HFF-Myc (cell line): Measurements from ENCODE around the gene ZNF467.

ENCODE experiments used
- DNase-seq: peaks from one replicate; pipeline ENCODE4 v3.0.0-alpha.2; 2011; ENCODE audit warnings: low read depth; ENCODE audit errors: extremely low read depth
- H3K4me3 ChIP-seq: replicated peaks from 2 replicates; pipeline ENCODE4 v1.5.1; 2011; ENCODE audit warnings: low read depth, mild to moderate bottlenecking, control low read depth, low read length
- TF ChIP-seq, protein P1 (sequence below): IDR thresholded peaks from 2 replicates; pipeline ENCODE4 v1.5.1; 2012; ENCODE audit warnings: mild to moderate bottlenecking, low read depth, low read length, control low read depth; ENCODE audit errors: missing control alignments

ZNF467 gene

DNA sequence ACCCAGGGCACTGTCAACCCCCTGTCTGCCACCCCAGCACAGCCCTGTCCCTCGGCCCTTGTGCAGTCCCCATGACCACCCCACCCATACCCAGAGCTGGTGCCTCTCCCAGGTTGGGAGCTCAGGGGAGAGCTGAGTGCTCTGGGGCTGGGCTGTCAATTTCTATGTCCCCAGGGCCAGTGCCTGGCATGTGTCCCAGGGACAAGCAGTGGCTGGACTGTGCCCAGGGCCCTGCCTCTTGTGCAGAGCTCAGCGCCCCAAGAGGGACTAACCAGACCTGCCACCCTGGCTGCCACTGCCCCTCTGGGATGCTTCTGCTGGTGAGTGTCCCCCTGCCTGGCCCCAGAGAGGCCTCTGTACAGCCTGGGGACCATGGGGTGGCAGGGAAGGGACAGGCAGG is 35.8 kb upstream of the ZNF467 start:
- H3K4me3 ChIP-seq = no peak overlapping the region
- no peak for DNase-seq
- TF ChIP-seq, protein P1, sequence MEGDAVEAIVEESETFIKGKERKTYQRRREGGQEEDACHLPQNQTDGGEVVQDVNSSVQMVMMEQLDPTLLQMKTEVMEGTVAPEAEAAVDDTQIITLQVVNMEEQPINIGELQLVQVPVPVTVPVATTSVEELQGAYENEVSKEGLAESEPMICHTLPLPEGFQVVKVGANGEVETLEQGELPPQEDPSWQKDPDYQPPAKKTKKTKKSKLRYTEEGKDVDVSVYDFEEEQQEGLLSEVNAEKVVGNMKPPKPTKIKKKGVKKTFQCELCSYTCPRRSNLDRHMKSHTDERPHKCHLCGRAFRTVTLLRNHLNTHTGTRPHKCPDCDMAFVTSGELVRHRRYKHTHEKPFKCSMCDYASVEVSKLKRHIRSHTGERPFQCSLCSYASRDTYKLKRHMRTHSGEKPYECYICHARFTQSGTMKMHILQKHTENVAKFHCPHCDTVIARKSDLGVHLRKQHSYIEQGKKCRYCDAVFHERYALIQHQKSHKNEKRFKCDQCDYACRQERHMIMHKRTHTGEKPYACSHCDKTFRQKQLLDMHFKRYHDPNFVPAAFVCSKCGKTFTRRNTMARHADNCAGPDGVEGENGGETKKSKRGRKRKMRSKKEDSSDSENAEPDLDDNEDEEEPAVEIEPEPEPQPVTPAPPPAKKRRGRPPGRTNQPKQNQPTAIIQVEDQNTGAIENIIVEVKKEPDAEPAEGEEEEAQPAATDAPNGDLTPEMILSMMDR = no peak

DNA sequence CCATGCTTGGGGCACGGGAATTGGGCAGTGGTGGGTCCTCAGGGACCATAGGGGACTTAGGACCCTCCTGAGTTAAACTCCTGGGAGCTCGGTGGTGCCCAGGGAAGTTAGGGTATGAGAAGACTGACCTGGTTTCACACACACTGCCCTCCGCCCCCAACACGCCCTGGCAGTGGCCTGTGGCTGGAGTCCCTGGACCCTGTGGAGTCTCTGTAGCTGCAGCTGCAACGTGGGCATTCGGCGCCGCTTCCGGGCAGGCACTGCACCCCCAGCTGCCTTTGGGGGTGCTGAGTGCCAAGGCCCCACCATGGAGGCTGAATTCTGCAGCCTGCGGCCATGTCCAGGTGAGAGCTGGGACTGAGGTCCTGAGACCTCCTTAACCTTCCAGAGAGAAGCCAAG is 34.9 kb upstream of the ZNF467 start:
- no peak overlapping the region for H3K4me3 ChIP-seq
- TF ChIP-seq, protein P1 = no peak
- no peak for DNase-seq

DNA sequence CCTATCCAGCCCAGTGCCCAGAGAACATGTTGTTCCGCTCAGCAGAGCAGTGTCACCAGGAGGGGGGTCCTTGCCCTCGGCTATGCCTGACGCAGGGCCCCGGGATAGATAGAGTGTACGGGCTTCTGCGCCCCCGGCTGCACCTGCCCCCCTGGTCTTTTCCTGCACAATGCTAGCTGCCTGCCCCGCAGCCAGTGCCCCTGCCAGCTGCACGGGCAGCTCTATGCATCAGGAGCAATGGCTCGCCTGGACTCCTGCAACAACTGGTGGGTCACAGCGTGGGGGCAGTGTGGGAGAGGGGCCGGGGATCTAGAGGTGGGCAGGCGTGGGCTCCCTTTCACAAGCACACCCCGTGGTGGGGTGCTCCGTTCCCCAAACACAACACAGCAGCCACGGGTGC is 33.3 kb upstream of the ZNF467 start:
- no peak for DNase-seq
- TF ChIP-seq, protein P1 = no peak
- H3K4me3 ChIP-seq = no peak overlapping the region

DNA sequence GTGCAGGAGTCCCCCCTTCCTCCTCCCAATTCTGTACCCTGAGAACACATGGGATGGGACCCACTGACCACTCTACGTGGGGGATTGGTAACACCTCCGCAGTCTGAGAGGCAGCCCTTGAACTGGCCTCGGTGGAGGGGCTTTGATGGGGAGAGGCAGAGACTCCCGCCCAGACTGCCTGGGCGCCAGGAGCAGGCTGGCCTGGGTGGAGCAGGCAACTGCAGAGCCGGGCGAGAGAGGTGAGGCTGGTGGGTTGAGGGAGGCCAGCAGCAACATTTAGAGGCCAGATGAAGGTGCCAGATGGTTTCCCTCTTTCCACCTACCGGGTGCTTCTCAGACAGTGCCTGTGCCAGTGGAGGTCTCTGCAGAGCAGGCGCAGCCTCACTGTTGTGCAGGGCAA is 30.7 kb upstream of the ZNF467 start:
- TF ChIP-seq, protein P1 = no peak
- H3K4me3 ChIP-seq = no peak overlapping the region
- DNase-seq = no peak

DNA sequence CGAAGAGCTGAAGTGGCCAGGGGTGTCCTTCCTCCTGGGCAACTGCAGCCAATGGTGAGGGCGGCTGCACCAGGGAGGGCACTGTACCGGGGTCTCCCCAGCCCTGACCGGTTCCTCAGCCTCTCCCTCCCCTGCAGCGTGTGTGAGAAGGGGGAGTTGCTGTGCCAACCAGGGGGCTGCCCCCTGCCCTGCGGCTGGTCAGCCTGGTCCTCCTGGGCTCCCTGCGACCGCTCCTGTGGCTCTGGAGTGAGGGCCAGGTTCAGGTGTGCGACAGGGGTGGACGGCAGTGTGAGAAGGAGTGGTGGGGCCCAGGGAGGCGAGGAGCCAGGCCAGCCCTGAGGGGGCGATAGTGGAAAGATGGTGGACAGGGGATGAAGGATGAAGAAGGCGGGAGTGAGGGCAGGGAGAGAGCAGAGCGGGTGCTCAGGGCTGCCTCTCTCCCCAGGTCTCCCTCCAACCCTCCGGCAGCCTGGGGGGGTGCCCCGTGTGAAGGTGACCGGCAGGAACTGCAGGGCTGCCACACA is 30.2 kb upstream of the ZNF467 start:
- H3K4me3 ChIP-seq = no peak overlapping the region
- no peak for DNase-seq
- TF ChIP-seq, protein P1 = no peak

DNA sequence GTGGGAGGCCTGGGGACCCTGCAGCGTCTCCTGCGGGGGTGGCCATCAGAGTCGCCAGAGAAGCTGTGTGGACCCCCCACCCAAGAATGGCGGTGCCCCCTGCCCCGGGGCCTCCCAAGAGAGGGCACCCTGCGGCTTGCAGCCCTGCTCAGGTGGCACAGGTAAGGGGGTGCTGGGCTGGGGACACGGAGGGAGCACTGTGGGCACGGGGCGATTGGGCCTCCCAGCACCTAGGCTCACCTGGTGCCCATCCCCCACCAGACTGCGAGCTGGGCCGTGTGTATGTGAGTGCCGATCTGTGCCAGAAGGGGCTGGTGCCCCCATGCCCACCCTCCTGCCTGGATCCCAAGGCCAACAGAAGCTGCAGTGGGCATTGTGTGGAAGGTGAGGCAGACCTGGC is 29.6 kb upstream of the ZNF467 start:
- H3K4me3 ChIP-seq = no peak overlapping the region
- no peak for DNase-seq
- TF ChIP-seq, protein P1 = no peak

DNA sequence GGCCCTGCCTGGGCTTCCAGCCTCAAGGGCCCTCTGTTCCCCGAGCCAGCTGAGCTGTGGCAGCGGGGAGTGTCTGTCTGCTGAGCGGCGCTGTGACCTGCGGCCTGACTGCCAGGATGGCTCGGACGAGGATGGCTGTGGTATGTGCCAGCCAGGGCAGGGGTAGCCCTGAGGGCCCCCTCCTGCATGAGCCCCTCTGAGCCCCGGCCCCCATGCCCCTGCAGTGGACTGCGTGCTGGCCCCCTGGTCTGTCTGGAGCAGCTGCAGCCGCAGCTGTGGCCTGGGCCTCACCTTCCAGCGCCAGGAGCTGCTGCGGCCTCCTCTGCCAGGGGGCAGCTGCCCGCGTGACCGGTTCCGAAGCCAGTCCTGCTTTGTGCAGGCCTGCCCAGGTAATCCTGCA is 28.4 kb upstream of the ZNF467 start:
- TF ChIP-seq, protein P1 = no peak
- DNase-seq = no peak
- no peak overlapping the region for H3K4me3 ChIP-seq
